HG03442 (cell line): Measurements from ENCODE around the gene HRCT1.
"Not testable (repeated sequence)": the region's sequence is repeated elsewhere in the genome, so short reads cannot be mapped to it uniquely, and the experiment has no call there.

Experiments
- ATAC-seq: cut with Tn5 transposase; IDR thresholded peaks from one replicate; pipeline ENCODE4 v1.9.1; 2021; ENCODE audit warnings: mild to moderate bottlenecking, moderate library complexity; ENCODE audit not compliant: unreplicated experiment

The HRCT1 gene

DNA sequence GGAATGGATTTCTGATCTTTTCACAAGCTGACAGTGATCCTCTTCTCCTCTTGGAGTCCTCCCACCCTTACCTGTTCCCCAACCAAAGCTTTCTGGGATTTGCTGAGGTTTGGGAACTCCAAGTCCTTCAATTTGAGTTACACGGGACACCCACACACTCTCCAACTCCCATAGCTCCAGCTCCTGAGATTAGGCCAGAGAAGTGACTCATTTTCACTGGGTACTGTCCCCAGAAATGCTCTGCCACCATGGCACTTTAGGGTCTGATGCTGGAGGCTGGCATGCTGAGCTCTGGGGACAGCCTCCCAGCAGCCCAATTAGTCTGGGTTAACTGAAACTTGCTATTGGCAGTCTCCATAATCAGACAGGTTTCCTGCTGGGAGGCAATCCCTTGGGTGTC is 14.0 kb upstream of the HRCT1 start:
- no peak for ATAC-seq

DNA sequence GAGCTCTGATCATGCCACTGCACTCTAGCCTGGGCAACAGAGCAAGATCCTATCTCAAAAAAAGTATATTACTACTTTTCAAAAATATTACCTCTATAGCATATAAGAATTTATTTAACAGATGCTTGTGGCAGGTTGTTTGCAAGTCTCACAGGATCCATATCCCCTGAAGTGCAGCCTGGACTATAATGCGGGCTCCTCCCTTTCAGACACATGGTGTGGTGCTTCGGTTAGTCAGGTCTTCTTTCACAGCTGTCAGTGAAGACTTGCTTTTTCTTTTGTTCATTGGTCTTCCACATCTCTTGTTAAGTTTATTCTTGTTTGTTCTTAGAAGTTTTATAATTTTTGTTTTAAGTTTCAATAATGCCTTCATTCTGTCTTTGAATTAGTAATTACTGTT is 9.4 kb upstream of the HRCT1 start:
- ATAC-seq: no peak

DNA sequence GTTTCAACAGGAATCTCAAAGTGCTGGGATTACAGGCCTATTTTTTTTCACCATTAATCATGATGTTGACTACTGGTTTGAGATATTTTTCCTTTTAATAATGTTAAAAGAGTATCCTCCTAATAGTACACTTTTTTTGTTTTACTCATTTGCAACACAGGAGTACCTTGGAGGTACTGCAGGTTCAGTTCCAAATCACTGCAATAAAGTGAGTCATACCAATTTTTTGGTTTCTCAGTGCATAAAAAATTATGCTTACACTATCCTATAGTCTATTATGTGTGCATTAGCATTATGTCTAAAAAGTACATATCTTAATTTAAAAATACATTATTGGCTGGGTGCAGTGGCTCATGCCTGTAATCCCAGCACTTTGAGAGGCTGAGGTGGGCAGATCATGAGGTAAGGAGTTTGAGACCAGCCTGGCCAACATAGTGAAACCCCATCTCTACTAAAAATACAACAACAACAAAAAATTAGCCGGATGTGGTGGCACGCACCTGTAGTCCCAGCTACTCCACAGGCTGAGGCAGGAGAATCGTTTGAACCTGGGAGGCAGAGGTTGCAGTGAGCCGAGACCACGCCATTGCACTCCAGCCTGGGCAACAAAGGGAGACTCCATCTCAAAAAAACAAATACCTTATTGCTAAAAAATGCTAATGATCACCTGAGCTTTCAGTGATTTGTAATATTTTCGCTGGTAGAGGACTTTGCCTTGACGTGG is 8.5 kb upstream of the HRCT1 start:
- not testable (repeated sequence) for ATAC-seq

DNA sequence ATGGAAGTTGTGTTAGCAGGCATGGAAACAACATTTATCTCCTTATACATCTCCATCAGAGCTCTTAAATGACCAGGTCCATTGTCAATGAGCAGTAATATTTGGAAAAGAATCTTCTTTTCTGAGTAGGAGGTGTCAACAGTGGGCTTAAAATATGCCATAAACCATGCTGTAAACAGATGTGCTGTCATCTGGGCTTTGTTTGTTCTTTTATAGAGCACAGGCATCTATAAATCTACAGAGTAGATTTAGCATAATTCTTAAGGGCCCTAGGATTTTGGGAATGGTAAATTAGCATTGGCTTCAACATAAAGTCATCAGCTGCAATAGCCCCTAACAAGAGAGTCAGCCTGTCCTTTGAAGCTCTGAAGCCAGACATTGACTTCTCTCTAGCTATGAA is 7.7 kb upstream of the HRCT1 start:
- no peak for ATAC-seq

DNA sequence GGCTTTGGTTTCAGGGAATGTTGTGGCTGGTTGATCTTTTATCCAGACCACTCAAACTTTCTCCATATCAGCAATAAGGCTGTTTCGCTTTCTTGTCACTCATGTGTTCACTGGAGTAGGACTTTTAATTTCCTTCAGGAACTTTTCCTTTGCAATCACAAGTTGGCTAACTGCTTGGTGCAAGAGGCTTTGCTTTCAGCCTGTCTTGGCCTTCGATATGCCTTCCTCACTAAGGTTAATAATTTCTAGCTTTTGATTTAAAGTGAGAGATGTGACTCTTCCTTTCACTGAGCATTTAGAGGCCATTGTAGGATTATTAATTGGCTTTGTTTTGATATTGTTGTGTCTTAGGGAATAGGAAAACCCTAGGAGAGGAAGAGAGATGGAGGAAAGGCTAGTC is 7.0 kb upstream of the HRCT1 start:
- ATAC-seq: no peak

DNA sequence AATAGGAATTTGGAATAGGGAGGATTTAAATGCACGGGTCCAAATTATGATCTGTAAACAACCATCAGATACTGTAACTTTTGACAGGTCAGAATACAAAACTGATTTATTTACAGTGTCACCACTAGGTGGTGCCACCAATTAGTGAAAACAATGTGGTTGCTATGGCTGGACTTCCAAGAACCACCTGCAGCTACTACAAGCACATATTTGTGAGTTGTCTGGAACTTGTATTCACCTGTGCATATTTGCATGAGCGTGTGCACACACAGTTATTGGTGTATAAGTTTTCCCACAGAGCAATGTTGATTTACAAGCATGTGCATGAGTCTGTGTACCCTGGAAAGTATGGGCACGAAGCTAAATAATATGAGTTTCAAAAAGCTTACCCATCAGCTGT is 3.0 kb upstream of the HRCT1 start:
- ATAC-seq: no peak

DNA sequence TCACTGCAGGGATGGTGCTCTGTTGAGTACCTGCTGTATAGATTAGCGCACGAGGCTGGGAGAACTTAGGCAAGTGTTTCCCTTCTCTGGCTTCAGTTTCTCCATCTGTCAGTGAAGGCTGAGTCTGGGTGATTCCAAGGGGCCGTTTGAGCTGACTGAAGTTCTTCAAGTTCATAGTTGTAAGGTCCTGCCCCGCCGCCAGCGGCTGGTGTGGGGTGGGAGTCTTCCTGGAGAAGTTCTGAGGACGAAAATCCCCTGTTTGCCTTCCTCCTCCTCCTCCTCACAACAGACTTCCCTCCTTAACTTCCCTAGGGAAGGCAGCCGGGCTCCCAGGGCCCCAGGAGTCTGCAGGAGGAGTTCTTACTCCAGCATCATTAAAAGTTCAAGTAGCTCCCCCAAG is 1.7 kb upstream of the HRCT1 start:
- no peak for ATAC-seq

DNA sequence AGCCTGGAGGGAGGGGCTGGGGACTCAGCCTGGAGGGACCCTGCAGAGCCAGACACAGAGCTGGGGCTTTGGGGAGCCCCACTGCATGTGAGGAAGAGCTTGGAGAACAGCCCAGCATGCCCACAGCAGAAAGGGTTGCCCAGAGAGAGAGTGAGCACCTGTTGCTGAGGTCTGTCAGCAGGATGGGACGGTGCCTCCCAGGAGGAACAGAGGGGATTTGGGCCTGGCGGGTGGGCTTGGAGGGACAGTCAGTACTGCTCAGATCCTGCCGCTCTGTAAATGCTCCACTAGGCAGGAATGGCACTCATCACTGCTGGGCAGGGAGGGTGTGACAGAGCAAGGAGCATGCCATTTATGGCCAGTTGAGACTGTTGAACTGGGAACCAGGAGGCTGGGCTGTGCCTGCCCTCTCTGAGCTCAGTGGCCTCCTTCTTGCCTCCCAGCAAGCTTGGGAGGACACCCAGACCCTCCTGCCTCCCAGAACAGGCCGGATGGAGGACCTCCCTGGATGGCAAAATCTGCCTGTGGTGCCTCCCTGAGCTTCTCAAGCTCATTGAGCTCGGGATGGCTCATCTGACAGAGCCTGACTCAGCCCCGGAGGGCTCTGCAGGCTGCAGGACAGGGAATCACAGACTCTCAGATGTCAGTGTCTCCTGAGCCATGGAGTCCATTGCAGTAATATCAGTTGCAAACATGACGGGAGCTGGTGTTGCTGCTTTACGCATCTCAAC is 786 bp upstream of the HRCT1 start:
- ATAC-seq: no peak

DNA sequence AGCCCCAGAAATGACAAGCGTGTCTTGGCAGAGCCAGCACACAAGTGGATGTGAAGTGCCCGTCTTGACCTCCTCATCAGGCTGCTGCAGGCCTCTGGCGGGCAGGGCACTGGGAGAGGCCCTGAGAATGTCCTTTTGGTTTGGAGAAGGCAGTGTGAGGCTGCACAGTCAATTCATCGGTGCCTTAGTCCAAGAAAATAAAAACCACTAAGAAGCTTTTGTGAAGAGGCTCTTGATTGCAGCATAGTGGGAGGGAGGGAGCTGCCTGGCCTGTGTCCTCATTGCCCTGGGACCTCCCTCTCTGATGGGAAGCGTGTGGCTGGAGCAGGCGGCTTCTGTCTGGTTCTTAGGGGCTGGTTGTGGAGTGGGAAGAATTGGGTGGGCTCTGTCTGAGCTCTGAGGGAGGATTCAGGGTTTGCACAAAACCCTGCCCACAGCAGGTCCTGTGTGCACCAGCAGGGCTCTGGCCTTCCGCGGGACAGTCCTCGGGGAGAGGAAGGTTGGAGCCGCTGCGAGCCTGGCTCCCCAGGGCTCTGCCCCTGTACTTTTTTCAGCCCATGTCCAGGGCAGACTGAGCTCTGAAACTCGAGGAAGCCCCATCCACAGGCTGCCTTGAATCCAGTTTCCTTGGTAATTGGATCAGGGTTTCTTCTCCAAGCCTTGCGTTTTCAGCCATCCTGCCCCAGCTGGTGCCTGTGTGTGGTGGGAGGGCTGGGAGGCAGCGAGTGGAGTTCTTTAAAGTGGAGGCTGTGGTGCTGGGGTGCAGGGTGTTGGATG is 1.1 kb downstream of the HRCT1 start:
- ATAC-seq: no peak

DNA sequence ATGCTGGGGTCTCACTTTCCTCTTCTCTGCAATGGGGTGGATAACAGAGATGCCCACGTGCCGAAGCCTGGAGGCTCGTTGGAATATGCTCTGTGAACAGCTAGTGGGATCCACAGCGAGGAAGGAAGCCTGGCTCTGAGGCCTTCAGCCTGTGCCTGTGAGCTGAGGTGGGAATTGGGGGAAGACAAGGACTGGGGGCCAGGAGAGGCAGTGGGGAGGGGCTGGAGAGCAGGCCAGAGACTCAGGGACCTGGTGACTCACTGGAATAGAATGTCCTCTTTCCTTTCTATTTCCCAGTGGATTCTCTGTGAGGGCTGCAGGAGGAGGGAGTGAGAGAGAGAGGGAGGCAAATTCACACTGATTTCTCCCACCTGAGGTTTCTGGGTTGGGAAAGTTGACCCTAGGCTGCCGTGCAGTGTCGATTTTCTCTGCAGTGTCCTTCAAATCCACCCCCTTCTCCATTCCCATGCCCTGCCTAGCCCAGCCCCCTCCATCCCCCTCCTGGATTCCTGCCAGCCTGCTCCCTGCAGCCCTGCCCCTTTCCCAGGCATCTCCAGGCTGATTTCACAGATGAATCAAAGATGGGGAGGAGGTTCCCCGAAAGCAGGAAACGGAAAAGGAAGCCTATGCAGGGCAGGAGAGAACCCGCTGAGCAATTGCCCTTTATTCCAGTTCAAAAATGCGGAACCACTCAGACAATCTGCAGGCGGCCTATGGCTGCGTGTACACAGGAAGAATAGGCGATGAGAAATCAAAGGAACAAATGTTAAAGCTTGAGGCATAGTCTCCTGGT is 1.9 kb downstream of the HRCT1 start:
- ATAC-seq: no peak

DNA sequence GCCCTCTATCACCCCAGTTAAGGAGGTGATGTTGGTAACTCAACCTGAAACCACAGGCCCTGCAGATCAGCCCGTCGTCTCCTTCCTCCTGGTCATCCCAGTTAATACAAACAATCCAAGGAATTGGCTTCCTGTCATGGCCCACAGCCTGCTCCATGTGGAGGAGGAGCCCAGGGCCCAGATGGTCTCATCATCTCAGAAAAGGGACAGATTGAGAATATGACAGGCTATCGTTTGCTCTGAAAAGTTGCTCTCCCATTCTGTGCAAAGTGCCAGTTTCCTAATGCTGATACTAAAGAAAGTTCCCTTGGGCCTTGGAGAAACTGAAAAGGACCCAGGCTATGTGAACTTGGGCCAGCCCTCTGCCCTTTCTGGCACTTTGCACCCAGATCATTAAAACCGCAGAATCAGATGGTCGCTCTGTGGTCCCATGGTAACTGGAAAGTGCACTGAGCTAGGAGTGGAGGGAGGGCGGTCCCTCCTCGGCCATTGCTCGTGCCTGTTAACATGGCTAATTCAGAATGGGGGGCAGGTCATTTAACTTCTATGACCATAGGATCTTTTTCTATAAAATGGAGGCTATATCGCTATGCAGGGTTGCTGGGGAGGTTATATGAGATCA is 2.6 kb downstream of the HRCT1 start:
- no peak for ATAC-seq

DNA sequence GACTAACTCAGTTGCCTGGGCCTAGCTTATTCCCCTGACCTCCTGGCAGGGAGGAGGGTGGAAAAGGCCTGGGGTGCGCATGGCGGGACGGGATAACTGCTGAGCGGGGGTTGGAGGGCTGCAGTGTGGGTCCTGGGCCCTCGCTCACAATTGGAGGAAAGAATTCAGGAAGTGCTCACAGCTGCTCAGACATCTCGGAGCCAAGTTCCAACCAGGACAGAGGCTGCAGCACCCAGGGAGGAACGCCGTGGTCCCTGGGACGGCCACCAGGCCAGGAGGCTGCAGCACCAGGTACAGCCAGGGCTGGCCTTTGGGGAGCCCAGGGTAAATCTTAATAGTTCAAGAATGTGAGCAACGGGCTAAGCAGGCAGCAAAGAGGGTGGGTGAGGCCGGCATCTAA is 3.3 kb downstream of the HRCT1 start, which contains the start of gene SPAAR:
Gene SPAAR, plus strand, starts transcription at position 217 of the 400 bp plus-strand sequence. CDS start 974 bp downstream, outside the sequence.
- ATAC-seq: no peak

DNA sequence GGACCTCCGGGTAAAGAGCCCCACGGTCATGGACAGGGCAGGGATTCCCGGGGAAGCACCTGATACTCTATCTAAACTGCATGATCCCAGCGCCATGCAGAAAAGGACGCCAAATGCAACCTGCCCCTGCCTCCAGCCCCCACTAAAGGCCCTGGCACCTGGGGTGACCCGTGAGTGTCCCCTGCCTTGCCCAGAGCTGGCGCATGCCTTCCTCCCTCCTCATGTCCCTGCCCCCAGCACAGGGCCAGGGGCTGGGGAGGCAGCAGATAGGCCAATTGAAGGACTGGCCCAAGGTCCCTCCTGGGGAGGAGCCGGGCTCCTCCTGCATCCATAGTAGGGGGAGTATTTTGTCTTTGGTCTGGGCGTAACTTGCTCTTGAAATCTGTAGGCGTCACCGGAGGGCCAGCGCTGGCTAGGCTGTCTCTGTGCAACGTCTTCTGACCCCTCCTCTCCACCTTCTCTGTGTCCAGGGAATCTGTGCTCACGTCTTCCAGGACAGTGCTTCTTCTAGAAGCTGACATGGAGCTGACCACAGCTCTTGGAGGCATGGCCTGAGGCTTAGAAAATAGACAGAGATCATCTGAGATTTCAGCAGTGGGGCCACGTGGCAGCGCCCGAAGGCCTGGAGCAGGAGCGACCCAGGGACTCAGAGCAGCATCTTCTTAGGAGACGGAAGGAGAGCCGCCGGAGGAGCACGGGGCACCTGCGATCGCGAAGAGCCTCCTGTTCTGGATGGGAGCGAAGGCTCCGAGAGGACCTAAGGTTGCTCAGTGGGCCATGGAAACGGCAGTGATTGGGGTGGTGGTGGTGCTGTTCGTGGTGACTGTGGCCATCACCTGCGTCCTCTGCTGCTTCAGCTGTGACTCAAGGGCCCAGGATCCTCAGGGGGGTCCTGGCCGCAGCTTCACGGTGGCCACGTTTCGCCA is 3.9 kb downstream of the HRCT1 start:
- no peak for ATAC-seq

DNA sequence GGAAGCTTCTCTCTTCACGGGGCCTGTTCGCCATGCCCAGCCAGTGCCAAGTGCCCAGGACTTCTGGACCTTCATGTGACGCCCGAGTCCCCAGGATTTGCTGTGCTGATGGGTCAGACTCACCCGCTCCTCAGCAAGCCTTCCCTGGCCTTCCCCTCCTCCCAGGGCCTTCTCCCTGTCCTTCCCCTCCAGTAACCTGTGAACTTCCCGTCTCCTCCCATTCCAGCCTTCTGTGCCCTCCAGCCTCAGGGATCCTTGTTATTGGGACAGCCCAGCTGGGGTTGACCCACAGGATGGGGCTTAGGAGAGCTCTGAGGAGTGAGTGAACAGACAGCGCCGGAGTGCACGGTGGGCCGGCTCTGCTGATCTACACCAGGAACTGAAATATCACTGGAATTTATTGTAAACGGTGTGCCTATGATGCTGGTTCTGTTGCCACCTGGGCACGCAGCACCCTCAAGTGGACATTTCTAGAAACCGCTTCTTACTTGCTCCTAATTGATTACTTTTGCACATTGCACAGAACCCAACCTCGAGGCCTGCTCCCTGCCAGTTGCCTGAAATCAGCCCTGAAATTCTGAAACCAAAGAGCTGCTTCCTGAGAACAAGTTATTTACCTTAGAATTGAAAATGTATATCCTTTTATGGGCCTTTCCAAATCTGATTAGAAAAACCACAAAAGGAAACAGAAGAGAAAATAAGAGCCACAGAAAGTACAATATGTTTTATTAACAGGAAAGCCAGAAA is 4.8 kb downstream of the HRCT1 start:
- no peak for ATAC-seq

DNA sequence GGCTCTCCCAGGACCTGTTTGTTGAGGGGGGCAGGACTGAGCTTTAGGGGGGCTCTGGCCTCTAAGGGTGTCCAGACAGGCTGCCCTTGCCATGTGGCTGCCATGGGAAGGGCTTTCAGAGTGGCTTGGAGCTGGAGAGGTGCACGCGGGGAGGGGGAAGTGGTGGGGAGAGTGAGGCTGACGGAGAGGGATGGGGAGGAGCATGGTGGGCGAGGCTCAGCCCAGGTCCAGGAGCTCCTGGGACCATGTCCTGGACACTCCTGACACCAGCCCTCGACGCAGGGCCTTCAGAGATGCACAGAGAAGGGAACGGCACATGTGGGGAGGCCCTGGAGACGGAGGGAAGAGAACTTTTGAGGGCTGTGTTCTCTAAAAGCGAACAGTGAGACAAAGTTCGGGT is 5.7 kb downstream of the HRCT1 start:
- no peak for ATAC-seq

DNA sequence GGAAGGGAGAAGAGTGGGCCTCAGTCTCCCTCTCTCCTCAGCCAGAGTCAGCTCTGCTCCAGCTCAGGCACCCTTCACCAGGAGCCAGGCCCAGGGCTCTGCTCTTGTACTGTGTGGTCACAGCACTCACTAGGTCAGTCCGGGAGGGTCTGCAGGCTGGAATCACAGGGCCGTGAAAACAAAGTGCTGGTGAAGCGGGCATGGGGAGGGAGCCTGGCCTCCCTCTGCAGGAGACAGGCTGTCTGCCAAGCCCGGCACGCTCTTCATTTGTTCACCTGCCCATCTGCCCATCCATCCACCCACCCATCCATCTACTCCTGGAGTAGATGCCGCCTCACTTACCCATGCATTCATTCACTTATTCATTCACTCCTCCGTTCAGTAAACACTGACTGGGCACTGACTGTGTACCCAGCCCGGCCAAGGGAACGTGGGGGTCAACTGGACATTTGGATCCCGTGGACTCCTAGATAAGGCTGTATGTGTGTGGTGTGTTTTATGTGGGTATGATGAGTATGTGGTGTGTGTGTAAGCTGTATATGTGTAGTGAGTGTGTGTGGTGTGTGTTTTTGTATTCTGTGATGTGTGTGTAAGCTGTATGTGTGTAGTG is 6.9 kb downstream of the HRCT1 start:
- no peak for ATAC-seq

DNA sequence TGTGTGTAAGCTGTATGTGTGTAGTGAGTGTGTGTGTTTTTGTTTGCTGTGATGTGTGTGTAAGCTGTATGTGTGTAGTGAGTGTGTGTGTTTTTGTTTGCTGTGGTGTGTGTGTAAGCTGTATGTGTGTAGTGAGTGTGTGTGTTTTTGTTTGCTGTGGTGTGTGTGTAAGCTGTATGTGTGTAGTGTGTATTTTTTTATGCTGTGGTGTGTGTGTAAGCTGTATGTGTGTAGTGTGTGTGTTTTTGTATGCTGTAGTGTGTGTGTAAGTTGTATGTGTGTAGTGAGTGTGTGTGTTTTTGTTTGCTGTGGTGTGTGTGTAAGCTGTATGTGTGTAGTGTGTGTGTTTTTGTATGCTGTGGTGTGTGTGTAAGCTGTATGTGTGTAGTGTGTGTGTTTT is 7.4 kb downstream of the HRCT1 start:
- not testable (repeated sequence) for ATAC-seq

DNA sequence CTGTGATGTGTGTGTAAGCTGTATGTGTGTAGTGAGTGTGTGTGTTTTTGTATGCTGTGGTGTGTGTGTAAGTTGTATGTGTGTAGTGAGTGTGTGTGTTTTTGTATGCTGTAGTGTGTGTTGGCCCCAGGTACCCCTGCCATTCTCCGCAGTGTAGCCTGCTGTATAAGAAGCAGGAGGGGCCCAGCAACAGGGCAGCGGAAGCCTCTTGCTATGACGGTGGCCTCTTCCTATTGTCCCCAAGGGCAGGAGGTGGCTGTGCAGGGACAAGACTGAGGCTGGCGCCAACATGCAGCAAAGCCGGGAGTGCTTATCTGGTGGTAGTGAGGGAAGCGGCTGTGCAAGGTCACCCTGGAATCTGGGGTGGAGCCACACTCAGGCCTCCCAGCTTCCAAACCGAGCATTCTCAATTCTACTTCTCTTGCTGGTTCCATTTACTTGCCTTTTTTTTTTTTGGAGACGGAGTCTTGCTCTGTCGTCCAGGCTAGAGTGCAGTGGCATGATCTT is 8.4 kb downstream of the HRCT1 start:
- ATAC-seq: no peak
